Keratinocyte (primary cell): ENCODE results near the gene GRIK4.

Experiments used
- CTCF ChIP-seq, 3 experiments: IDR thresholded peaks in 1 of 3; conservative IDR thresholded peaks in 1 of 3; optimal IDR thresholded peaks in 1 of 3; 2 replicates in 2 of 3; 3 replicates in 1 of 3; pipeline versions ENCODE3 to v1.5.1; 2011; ENCODE audit warnings: low read length in 3 of 3, mild to moderate bottlenecking in 3 of 3, moderate library complexity in 2 of 3, control low read depth in 1 of 3, inconsistent platforms in 1 of 3; ENCODE audit not compliant: insufficient read depth in 2 of 3; ENCODE audit errors: extremely low read depth in 1 of 3
- EZH2 ChIP-seq: IDR thresholded peaks from one replicate; pipeline ENCODE4 v1.6.1; 2012; ENCODE audit warnings: inconsistent platforms, mild to moderate bottlenecking, low read length, moderate library complexity

DNA sequence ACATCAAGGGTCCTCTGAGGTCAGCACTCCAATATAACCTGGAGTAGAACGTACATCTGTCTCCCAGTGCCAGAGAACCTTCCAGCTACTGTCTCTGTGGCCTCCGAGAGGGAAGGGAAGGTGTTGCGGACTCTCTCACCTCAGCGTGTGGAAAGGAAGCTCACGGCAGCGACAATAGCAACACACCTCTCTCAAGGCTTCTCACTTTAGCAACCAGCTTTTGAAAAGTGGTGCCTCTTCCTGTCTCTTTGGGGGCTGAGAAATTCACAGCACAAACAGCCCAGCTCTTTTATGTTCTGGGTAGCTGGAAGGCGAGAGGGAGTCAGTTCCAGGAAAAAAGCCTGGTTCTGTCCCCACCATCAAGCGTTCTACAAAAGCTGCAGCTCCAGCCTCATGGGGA is 355.5 kb downstream of the GRIK4 start:
- no peak for TF ChIP-seq CTCF (optimal IDR thresholded peaks at IDR 0.05 in 1 of 3, IDR thresholded peaks at IDR 0.05 in 1 of 3, conservative IDR thresholded peaks at IDR 0.05 in 1 of 3; ENCODE audit: extremely low read depth in 1 of 3, insufficient read depth in 2 of 3, low read length in 3 of 3)
- TF ChIP-seq EZH2: no peak
